NB4 (cell line): ENCODE measurements around the gene NUDT2.

Experiments
- CTCF ChIP-seq: IDR thresholded peaks from one replicate; pipeline ENCODE4 v1.5.1; 2012; ENCODE audit warnings: low read depth, low read length
- MAX ChIP-seq: IDR thresholded peaks from 2 replicates; pipeline ENCODE4 v1.6.1; 2011; ENCODE audit warnings: low read depth, low read length
- POLR2A ChIP-seq: IDR thresholded peaks from 2 replicates; pipeline ENCODE4 v1.6.1; 2011; ENCODE audit warnings: mild to moderate bottlenecking; ENCODE audit not compliant: insufficient read length; ENCODE audit errors: extremely low read depth

- TF ChIP-seq CTCF (no peak), MAX (no peak), POLR2A (no peak)
Measured at GRCh38 chr9:34322899-34323591, 6.3 kb upstream of the NUDT2 start.
